ENCODE data around the gene FOXD1.

DNA sequence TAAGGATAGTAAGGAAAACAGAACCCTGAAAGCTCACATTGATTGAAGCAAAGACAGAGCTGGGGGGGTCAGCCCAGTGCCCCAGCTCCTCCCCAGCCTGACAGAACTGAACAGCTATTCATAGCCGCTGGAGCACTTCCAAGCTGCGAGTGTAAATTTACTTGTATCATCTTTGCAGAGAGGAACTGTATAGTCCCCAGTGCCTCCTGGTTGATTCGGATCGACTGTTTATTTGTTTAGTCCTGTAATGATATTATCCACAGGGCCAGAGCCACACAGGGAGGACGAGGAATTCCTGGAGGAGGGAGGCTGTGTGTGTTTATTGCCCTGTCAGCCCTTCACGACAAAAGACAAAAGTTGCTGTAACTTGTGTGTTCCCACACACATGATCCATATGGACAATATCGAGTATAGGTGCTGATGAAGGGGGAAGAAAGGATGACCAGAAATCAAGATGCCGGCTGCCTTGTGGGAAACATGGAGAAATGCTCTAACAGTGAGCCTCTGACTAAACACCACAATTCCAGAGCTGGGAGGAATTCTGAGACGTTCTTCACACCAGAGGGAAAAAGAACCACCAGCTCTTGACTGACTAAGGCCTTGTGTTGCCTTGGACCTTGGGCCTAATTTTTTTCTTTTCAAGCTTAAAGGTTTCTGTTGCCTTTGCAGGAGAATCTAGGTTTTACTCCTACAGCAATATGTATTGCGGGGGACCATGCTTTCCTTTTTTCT, 31.1 kb downstream of the FOXD1 start:
- TF ChIP-seq, protein P1, sequence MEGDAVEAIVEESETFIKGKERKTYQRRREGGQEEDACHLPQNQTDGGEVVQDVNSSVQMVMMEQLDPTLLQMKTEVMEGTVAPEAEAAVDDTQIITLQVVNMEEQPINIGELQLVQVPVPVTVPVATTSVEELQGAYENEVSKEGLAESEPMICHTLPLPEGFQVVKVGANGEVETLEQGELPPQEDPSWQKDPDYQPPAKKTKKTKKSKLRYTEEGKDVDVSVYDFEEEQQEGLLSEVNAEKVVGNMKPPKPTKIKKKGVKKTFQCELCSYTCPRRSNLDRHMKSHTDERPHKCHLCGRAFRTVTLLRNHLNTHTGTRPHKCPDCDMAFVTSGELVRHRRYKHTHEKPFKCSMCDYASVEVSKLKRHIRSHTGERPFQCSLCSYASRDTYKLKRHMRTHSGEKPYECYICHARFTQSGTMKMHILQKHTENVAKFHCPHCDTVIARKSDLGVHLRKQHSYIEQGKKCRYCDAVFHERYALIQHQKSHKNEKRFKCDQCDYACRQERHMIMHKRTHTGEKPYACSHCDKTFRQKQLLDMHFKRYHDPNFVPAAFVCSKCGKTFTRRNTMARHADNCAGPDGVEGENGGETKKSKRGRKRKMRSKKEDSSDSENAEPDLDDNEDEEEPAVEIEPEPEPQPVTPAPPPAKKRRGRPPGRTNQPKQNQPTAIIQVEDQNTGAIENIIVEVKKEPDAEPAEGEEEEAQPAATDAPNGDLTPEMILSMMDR (IDR thresholded peaks at IDR 0.05; ENCODE audit: low read depth, low read length) = no peak
- no peak for TF ChIP-seq EZH2phosphoT487 (IDR thresholded peaks at IDR 0.05; ENCODE audit: low read depth)

All from OCI-LY3 (cell line).